GM12864 (cell line): ENCODE results near the gene PDIA4.
"Not testable (repeated sequence)": the region's sequence is repeated elsewhere in the genome, so short reads cannot be mapped to it uniquely, and the experiment has no call there.

Source experiments
- DNase-seq: peaks from one replicate; pipeline ENCODE4 v3.0.0-alpha.2; 2011; ENCODE audit warnings: low read depth
- H3K4me3 ChIP-seq: 2 replicates; pipeline ENCODE4 v1.5.1; 2011; ENCODE audit warnings: mild to moderate bottlenecking, low read depth, low read length, control low read depth
- CTCF ChIP-seq: IDR thresholded peaks from 2 replicates; pipeline ENCODE4 v1.5.1; 2011; ENCODE audit warnings: low read depth, mild to moderate bottlenecking, moderate library complexity, low read length, control low read depth, inconsistent platforms; ENCODE audit errors: missing control alignments

Gene PDIA4

DNA sequence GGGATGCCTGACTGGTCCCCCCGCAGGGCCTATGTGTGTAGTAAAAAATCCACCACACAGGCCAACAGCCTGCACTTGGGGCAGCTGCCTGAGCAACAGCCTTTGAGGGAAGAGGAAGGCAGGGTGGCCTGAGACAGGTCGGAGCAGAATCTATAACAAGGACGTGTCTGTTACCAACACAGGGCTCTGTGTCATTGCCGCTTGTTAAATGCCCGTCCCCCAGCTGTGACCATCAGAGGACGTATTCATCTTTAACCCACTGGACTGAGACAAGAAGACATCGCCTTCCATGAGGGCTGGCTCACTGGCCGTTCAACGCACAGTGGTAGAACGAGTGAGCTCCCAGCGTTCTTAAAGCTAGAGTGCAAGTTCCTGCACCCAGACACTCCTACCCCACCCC is 7.8 kb downstream of the PDIA4 start:
- no peak for DNase-seq
- no peak for TF ChIP-seq CTCF
- no peak overlapping the region for H3K4me3 ChIP-seq

GRCh38 chr7:149016876-149017275 is 11.4 kb downstream of the PDIA4 start:
- TF ChIP-seq CTCF = no peak
- DNase-seq = no peak
- no peak overlapping the region for H3K4me3 ChIP-seq

DNA sequence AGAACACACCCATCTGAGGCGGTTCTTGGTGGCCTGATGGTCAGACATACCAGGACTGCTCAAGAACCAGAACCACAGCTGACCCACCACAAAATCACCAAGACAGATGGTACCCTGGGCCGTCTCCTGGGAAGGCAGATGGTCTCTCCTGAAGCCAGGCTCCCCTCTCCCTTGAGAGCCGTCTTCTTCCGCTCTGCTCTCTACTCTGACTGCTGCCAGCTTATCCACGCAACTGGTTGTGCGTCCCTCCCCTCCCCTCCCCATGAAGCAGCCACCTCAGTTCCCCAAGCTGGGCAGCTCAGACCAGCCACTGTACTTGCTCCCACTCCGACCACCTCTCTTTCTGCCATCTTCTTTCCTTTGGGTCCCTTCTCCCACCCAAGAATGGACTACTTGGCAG is 14.0 kb downstream of the PDIA4 start:
- H3K4me3 ChIP-seq = no peak overlapping the region
- DNase-seq = no peak
- no peak for TF ChIP-seq CTCF

- no peak overlapping the region for H3K4me3 ChIP-seq
- TF ChIP-seq CTCF = no peak
- no peak for DNase-seq
Measured at GRCh38 chr7:149013876-149014275, 14.4 kb downstream of the PDIA4 start.

- not testable (repeated sequence) for H3K4me3 ChIP-seq, DNase-seq
Measured at GRCh38 chr7:149012730-149013129, 15.6 kb downstream of the PDIA4 start.

- no peak for TF ChIP-seq CTCF
Measured at GRCh38 chr7:149011491-149011890, 16.8 kb downstream of the PDIA4 start.

DNA sequence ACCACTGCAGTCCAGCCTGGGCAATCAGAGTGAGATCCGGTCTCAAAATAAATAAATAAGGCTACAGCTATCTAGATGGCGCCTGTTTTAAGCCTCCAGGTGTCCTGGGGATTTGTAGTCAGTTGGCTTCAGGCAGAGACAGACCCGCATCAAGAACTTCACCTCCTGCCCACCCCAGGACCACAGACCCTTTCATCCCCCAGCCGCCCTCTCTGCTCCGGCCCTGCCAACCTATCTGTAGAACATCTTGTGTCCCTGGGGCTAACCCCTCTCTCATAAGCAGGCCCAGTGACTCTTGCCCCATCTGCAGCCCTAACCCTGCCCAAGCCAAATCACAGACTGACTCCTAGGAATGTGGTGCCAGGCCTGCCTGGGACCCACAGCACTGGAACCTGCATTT is 17.9 kb downstream of the PDIA4 start:
- TF ChIP-seq CTCF = no peak
- no peak for DNase-seq
- H3K4me3 ChIP-seq = no peak overlapping the region

More at GRCh38 chr7:149011491-149011890, 16.8 kb downstream of the PDIA4 start:
- DNase-seq = no peak
- H3K4me3 ChIP-seq = no peak overlapping the region

DNA sequence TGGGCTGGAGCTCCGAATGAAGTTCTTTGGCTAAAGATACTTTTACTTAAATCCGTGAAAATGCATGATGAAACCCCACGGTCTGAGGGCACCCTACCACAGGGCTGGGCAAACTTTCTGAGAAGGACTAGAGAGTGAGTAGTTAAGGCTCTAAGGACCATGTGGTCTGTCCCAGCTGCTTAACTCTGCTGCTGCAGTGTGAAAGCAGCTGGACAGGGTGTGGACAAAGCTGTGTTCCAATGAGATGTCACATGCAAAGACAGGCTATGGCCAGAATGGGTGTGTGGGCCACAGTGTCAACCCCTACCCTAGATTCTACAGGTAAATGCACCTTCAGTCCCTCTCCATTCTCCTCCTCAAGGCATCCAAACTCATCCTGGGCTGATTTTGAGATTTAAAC is 18.8 kb downstream of the PDIA4 start:
- H3K4me3 ChIP-seq = no peak overlapping the region
- TF ChIP-seq CTCF = no peak
- no peak for DNase-seq
